Measurements from ENCODE around the gene PCGF3.

- TF ChIP-seq CTCF (conservative IDR thresholded peaks at IDR 0.05 in 1 of 2, IDR thresholded peaks at IDR 0.05 in 1 of 2; ENCODE audit: extremely low read depth in 1 of 2, insufficient read depth in 1 of 2, low read depth in 1 of 2, low read length in 2 of 2) (no peak), EZH2 (IDR thresholded peaks at IDR 0.05; ENCODE audit: borderline replicate concordance, low read length) (no peak)
These were observed 63.9 kb downstream of the PCGF3 start for GRCh38 chr4:769511-769910.
